Tongue (tissue), 2 donors: ENCODE data around the gene EMC6. TPM values are rescaled to one million over a fixed set of nuclear protein-coding genes. Genes with fewer than 3 reads are reported as not detected.
A peak's percentile ranks its signal among the peaks of the same experiment; 100 is the strongest.

Experiments used
- DNase-seq: peaks from one replicate; pipeline ENCODE4 v3.0.0-alpha.2; 2015
- total RNA-seq: library from RNA; depleted of rRNA; stranded (reverse); fragments of >200 nt; gene quantifications from one replicate; pipeline ENCODE4 v1.2.3, GENCODE V29; 2014

The EMC6 gene
- 14.7 TPM for total RNA-seq

DNA sequence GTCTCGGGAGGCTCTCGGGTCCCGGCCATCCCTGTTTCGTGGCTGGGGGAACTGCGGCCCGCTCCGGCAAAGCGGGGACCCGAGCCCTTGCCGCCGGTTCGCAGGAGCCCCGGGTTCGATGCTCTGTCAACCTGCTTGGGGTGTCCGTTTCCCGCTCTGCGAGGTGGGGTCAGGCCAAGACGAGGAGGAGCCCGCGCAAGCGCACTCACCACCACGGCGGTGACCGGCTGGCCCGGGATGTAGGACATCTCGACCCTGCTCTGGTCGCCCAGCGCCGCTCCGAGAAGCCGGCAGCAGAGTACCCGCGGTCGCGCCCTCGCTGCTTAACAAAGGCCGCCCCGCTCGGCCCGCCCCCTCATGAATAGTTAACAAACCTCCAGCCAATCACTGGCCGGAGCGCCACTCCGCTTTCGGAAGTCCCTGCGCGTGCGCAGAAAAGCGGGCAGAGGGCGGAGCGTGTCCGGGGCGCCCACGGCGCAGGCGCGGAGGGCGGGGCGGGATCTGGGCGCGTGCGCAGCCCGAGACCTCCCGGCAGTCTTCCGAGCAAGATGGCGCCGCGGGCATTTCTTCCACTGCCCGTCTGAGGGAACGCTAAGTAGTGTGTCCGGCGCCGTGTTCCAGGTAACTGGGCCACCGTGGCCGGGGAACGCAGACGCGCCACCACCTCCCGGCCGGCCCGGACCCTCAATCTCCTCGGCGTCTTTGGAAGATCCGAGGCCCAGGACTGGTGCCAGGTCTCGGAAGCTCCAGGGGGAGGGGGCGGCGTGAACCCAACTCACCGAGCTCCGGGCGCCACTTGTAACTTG is at the start of gene EMC6, which contains the start of gene TAX1BP3:
TSS of gene EMC6 (plus strand) at position 534 of the 806 bp plus-strand sequence. CDS start 335 bp downstream, outside the sequence.
TSS of gene TAX1BP3 (minus strand) at position 300 of the 806 bp plus-strand sequence. CDS start at position 248, 52 bp downstream.
- DNase-seq: peak; percentile 100

DNA sequence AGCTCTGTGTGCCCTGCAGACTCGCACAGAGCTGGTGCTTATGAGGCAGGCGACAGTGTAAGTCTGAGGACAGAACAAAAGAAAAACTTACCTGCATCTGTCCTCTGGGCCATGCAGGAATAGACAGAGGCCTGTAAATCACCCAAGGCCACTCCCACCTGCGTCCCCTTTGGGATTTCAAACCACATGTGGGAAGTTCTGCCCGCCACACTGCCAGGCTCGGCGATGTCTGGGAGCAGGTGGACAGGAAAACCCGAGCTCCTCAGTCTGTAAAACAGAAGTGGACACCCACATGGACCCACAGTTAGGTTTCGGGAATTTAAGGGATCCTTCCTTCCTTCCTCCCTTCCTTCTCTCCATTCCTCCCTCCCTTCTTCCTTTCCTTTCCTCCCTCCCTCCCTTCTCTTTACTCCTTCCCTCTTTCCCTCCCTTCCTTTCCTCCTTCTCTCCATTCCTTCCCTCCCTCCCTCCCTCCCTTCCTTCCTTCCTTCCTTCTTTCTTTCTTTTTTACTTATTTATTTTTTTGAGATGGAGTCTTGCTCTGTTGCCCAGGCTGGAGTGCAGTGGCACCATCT is 47.4 kb upstream of the EMC6 start:
- no peak for DNase-seq

DNA sequence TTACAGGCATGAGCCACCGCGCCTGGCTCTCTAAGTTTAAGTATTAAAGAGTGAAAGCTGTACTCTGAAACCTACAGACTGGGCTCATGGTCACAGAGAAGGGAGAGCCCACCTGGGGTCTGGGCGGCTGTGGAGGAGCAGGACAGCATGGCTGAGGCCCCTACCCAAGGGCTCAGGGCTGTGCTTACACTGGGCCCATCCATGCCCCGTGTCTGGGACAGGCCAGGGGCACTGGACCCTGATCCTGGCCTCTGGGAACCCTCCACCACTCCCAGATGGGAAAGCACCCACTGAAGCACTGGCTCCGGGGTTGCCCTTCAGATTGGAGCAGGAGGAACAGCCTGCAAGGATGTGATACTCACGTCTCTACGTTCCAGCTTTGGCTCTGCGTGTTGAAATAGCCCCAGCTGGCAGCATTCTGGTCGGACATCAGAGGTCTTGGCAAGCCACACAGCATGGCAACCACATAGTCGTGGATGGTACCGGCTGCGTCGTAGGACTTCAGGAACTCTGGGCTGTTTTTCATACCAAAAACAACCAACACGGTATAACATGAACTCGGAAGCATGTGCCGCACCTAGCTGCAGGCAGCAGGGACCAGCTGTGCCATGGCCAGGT is 45.5 kb upstream of the EMC6 start:
- DNase-seq: no peak

DNA sequence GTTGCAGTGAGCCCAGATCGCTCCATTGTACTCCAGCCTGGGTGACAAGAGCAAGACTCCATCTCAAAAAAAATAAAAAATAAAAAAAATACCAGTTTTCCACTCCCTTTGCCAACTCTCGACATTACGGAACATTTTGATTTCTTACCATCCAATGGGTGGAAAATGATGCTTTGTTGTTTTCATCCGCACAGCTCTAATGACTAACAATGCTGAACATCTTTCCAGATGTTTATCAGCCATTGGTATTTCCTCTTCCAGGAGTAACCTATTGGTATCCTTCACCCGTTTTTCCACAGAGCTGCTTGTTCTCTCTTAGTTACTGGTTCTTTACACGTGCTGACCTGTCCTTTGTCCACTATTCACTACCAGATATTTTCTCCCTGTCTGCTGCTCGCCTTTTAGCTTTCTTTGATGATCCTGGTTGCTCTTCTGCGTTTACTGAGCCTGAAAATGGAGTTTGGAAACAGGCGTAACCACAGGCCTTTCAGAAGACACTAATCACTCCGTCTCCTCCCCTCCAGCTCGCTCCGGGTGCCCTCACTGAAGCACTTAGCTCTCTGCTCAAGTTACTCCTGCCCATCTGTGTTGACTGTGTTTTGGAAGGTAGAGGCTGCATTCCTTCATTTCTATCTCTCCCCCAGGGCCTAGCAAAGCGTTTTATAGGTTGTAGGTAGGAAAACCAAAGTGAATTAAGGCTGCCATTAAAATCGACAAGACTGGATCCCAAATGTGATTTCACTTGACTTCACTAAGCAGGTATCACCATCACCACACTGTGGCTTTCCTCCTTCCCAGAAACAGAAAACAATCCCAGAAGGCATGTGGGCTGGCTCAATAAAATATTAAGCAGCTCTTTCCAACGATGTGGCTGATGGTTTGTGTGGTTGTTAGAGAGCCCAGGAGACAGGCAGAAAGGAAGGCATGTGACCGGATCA is 41.5 kb upstream of the EMC6 start:
- no peak for DNase-seq

DNA sequence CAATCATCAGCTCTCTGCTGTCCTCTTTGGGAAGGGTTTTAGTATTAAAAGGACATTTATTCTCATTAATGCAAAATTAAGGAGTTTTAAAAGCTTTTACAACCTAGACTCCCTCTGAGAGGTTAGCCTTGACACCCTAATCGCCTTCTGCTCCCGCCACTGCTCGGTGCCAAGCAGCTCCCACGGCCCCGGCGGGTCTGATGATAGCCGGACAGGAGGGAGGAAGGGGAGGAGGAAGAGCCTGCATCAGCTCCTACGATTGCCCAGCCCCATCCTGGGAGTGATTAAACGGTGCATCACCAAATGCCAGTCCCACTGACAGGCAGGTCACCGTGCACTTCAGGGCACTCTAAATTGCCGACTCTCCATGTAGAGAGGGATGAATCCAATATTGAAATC is 40.8 kb upstream of the EMC6 start:
- DNase-seq: no peak

DNA sequence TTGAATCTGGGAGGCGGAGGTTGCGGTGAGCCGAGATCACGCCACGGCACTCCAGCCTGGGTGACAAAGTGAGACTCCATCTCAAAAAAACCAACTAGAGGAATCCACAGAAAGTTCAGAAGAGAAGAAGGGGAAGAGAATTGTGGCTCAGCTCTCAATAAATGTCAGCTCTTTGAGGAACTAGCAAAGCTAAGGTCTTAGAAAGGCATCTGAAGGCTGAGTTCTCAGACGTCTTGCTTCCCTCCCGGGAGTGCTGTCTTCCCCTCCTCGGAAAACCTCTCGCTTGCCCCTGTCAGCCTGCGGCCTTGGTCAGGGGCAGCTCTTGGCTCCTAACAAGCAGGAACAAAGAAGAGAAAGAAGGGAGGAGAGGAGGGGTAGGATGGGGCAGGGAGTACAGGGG is 37.8 kb upstream of the EMC6 start:
- no peak for DNase-seq

DNA sequence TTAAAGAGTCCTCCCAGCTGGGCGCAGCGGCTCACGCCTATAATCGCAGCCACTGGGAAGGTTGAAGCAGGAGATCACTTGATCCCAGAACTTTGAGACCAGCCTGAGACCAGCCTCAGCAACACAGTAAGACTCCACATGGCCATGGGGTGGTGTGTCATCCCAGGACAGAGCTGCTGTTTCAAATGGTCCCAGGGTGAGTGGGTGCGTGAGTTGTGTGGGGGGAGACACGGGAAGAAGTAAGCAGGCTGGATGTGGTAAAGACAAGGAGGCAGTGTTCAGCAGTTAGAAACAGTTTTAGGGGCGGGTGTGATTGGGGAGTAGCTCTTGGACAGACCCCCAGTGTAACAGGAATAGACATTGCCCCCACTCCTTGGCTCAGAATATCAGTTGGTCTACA is 36.3 kb upstream of the EMC6 start:
- DNase-seq: no peak

DNA sequence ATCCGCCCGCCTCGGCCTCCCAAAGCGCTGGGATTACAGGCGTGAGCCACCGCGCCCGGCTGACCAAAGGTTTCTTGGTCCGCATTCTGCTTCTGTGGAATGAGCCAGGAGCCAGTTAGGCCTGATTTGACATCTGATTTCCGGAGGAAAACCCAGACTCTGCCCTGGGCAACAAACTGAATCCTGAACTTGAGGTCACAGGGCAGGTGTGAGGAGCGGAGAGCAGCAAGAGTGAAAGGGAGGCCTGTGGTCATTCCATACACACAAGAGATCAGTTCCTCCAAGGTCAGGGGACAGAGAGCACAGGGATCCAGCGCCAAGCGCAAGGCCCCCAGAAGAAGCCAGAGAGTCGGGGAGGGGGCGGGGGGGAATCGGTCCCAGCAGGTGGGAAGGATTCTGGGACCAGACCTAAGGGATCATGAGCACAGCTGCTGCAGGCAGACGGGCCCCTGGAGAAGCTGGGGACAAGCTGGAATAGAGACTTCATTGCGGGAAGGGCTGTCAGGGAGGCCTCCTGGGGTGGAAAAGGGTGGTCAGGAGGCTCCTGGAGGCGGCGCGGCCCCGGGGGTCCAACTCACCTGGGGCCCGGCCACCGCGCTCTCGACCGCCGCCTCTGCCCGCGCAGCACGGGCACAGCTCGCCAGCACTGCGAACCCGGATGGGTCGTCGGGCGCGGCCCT is 33.0 kb upstream of the EMC6 start:
- no peak for DNase-seq

DNA sequence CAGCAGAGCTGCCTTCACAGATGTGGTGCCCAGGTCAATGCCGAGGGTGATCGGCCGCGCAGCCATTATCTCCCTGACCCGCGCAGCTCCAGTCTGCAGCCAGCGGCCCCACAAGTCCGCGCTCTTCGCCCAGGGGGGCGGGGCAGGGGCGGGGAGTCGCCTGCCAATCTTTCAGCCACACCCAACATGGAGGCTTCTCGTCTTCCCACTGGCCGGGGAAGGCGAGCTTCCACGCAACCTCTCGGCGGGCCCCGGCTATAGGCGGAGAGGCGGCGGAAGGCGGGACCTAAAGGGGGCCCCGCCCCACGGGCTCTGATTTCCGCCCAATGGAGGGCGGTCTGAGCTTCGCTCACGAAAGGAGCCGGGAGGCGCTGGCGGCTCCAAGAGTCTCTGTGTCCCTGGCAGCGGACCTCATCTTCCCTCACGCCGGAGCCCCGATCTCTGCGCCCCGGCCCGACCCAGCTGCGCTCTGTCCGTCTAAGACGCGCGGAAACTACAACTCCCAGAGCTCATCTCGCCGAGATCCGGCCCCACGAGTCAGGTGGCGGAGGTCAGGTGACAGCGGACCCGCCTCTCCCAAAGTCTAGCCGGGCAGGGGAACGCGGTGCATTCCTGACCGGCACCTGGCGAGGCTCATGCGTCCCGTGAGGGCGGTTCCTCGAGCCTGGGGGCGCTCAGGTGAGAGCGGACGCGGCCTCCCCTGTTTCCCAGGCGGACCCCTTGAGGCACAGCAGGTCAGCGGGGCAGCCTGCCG is 32.3 kb upstream of the EMC6 start, which contains the start of the genes CTNS and SHPK:
TSS of gene CTNS (plus strand) at position 607 of the 754 bp plus-strand sequence. CDS start 3,447 bp downstream, outside the sequence.
TSS of gene SHPK (minus strand) at position 97 of the 754 bp plus-strand sequence. CDS start at position 66, 31 bp downstream.
- DNase-seq: peak; percentile 99

DNA sequence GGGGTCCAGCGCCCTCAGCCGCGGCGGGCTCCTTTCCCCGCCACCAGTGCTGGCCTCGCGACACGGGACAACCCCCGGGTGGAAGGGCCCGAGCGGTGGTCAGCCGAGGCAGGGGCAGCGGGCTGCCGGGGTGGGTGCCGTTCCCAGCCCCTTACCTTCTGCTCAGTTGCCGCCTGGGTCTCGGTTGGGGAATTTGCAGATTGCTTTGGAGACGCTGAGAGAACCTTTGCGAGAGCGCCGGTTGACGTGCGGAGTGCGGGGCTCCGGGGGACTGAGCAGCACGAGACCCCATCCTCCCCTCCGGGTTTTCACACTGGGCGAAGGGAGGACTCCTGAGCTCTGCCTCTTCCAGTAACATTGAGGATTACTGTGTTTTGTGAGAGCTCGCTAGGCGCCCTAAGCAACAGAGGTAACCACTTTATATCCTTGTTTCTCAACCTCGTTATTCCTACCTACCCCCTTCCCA is 31.7 kb upstream of the EMC6 start:
- no peak for DNase-seq

DNA sequence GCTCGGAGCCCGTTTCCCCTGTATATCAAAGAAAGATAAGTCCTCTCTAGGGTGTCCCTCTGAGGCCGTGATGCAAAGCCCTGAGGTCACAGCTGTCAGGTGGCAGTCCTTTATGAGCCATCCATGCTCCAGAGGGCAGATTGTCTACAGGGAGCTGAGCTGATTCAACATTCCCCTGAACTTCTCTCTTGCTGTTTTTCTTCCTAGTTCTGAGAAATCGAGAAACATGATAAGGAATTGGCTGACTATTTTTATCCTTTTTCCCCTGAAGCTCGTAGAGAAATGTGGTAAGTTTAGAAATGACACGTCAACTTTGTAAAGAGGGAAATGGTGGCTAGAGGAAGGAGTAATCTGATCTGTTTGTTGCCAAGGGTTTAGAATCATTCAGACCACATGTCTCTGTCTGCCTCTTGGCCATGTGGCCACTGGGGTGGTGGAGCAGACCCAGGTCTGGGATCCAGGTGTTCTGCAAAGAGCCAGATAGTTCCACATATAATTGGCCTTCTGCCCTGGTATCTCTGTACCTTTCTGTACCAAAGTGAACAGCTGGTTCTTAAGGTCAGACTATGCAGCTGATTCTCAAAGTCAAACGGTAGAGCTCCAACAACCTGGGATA is 28.5 kb upstream of the EMC6 start:
- no peak for DNase-seq

DNA sequence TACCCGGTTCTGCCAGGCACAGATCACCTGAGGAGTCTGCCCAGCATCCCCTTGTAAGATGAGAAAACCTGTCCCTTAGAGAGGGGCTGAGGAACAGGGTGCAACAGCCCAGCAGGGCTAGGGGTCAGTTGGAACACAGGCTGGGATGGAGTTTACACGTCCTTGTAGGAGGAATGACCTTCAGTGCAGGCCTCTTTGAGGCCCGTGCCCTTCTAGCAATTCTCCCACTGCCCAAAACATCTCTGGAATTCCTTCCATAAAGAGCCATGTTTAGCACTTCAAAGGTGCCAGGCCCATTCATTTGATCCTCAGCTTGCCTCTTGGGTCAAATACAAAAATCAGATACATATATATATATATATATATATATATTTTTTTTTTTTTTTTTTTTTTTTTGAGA is 27.6 kb upstream of the EMC6 start:
- DNase-seq: no peak

DNA sequence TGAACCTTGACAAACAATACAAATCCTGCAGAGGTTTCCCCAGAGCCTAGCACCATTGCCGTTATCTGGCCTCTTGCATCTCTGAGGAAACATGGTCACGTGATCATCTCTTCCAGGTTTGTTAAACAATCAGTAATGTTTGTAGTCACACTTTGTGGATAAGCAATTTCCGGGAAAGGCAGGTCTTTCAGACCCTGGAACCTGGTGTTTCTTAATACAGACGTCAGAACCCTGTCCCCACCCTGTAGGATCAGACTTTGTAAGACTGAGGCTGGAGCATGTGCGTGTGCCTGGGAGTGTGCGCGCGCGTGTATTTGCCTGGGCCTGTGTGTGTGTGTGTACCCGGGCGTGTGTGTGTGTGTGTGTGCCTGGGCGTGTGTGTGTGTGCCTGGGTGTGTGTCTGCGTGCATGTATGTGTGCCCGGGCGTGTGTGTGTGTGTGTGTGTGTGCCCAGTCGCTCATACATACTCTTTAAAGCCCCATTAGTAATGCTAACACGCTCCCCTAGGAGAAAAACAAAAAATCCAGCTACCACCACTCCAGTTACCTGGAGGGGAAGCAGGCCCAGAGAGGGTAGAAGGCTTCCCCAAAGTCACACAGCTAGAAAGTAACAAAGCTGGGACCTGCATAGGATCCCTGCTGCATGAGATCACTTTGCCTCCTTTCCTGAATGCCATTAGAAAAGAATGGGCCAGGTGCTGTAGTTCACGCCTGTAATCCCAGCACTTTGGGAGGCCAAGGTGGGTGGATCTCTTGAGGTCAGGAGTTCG is 26.7 kb upstream of the EMC6 start:
- DNase-seq: no peak

DNA sequence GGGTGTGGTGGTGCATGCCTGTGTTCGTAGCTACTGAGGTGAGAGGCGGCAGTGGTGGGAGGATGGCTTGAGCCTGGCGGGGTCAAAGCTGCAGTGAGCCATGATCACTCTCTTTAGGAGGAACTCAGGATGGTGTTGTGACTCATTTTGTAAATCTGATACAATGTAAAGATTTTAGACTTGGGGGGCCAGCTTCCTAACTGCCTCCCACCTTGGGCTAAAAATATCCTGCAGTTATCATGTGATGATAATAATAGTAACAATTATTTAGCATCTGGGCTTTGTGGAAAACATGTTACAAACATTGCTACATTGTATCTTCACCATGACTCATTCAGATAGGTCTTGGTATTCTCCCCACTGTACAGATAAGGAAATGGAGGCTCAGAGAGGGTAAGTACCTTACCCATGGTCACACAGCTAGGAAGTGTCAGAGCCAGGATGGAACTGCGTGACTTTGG is 24.7 kb upstream of the EMC6 start:
- no peak for DNase-seq

DNA sequence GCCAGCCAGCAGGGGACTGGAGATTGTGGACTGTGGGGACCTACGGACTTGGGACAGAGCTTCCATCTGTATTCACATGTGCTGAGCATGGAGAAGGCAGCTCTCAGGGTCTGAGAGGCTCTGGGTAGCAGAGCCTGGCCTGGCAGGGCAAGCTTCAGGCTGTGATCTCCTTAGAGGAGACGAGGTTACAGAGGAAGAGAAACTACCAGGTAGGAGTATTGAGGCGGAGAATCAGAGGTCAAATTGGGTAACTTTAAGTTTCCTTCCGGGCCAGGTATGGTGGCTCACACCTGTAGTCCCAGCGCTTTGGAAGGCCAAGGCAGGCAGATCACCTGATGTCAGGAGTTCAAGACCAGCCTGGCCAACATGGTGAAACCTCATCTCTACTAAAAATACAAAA is 23.3 kb upstream of the EMC6 start:
- no peak for DNase-seq

DNA sequence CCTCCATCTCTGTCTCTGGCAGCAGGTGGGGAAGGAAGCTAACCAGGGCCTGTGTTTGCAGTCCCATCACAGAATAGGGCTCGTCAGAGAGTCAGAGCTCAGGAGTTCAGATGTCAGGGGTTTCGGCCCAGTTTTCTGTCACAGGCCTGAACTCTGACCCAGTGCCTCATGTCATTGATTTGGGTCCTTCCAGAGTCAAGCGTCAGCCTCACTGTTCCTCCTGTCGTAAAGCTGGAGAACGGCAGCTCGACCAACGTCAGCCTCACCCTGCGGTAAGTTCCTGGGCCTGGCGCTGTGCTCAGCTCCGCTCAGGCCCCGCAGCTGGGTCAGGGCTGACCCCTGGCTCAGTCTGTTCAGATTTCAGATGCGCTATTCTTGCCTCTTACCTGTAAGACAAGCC is 21.4 kb upstream of the EMC6 start:
- DNase-seq: no peak

DNA sequence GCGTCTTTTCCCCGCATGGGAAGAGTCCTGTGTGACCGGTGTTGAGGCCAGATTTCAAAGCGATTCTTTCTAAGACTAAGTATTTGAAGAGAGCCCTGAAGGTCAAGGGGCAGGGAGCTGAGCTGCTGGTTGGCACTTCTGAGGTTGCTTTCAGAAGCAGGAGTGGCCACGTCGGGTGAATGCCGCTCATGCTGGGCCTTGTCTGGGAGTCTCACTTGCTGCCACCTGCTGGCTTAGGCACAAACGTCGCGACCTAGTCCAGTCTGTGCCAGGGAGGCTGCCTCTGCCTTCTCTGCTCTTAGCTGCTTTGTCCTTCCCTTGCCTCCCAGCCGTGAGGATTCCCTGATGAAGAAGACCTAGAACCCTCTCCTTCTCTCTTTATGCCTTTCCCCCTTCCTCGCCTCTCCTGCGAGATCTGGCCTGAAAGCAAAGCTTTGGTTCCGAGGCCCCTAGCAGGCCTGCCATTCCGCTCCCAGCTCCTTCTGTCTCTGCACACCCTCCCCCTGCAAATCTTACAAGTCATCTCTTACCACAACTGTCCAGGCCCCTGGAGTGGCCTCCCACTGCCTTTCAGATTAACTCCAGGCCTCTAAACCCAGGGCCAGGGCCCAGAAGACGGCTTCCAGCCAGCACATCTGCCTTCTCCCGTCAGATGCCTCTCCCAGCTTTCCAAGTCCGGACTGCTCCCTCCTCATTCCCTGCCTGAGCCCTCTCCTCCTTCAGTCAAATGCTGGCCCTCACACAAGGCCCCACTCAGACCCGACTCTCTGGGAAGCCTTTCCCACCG is 20.6 kb upstream of the EMC6 start:
- DNase-seq: peak; percentile 75

DNA sequence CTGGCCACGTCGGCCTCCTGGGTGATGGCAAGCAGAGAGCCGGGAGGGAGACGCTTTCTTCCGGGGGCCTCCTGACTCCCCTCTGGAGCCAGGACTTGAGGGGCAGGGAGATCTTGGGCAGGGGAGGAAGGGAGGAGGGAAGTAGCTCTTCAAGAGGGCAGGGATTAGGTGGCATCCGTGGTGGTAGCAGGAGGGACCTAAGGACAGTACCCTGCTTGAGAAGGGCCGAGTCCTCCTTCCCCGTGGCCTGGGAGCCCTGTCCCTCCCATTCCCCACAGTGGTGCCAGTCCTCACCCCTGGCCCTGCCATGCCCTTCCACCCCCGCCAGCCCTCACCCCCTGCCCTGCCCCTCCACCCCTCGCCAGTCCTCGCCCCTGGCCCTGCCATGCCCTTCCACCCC is 12.8 kb upstream of the EMC6 start:
- DNase-seq: no peak
